HG03280 (cell line): ENCODE measurements around the gene DNAJC18.
"Not testable (repeated sequence)": the region's sequence is repeated elsewhere in the genome, so short reads cannot be mapped to it uniquely, and the experiment has no call there.

Experiments
- ATAC-seq: cut with Tn5 transposase; IDR thresholded peaks from one replicate; pipeline ENCODE4 v1.9.1; 2021; ENCODE audit warnings: mild to moderate bottlenecking, moderate library complexity; ENCODE audit not compliant: unreplicated experiment

Gene DNAJC18

DNA sequence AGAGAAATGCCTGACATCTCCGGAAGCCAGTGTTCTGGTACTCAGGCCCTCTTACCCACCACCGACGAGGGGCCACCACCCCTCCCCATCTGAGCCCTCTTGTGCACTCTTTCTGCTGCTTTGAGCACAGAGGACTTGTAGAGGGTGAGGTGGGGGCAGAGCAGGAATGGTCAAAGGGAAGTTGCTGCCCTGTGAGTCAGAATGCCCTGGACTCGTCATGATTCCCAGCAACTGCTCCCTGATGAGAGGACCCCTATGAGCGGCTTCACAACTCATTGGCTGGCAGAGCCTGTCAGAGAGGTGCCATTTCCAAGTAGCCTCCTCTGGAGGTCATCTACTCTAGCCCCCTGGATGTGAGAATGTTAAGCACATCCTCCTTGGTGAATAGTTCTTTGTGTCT, 22.4 kb upstream of the DNAJC18 start:
- no peak for ATAC-seq

DNA sequence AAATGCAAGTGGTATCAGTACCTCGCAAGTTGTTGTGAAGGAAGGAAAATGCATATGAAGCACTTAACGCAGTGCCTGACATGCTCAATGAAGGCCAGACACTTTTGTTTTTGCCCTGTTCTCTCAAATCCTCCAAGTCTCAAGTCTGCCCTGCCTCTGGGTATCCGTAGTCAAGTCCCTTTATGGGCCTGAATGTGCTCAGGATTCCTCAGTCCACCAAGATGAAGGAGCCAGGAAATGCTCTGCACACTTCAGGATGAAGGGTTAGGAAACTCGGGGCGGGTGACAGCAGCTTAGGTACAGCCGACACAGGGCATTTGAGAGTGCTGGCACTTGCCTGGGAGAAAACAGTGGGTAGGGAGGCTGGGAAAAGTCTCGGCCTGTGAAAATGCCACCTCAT, 21.9 kb upstream of the DNAJC18 start:
- no peak for ATAC-seq

DNA sequence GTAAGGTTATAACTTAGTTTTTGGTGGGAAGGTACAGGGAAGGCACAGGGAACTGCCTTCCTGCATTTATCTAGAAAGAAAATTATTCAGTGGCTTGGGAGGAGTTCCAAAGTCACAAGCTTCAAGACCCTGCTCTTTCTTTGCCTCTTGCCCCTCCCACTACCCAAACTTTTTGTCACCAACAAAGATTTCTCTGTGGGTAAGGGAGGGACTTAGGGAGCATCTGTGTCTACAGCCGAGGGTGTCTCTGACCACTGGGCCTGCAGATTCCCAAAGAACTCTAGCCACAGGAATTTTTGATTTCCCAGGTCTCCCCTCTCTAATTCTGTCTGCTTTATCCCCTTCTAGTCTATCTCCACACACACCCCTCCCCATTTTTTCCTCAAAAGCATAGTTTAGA, 21.1 kb upstream of the DNAJC18 start:
- no peak for ATAC-seq

DNA sequence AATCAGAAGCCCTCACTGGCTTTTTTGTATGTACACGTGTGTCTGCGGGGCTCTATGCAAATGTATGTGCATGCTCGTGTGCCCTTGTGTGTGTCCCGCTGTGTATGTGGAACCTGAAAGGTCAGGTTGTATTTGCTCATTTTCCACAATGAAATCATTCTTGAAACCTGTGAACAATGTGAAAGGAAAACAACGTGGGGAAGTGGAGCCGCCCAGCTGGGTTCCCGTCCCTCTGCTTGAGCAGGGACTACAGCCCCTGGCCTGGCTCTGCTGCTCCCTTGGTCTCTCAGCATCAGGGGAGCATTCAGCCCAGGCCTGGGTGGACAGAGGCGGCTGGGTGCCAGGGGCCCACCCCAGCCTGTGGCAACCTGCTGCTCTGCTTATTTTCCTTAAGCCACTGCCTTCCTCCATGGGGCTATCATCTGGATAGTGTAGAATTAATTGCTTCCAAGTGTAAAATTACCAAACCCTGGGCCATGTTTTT, 20.2 kb upstream of the DNAJC18 start:
- peak; percentile 44 for ATAC-seq

DNA sequence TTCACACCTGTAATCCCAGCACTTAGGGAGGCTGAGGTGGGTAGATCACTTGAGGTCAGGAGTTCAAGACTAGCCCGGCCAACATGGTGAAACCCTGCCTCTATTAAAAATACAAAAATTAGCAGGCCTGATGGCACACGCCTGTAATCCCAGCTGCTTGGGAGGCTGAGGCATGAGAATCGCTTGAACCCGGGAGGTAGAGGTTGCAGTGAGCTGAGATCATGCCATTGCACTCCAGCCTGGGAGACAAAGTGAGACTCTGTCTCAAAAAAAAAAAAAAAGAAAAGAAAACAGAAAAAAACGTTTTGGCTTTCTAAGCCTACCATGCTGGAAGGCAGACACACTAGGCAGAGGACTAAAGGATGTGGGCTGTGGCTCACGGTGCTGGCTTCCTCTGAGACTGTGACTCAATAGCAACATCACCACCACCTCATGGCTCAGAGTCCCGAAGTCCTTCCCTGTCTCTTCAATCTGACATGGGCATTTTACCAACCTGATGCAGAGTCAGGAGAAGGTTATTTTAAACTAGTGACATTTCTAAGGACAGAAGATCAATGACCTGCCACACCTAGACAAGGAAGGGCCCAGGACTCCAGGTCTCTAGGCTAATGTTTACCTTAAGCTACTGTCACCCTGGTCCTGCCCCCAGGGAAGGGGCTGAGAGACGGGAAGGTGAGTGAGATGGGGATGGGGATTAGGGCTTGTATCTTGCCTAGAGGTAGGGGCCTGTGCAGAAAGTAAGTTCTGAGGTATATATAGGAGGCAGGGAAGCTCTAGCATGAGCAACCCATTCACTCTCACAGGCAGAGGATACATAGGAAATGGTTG, 19.5 kb upstream of the DNAJC18 start:
- peak; percentile 52 for ATAC-seq

DNA sequence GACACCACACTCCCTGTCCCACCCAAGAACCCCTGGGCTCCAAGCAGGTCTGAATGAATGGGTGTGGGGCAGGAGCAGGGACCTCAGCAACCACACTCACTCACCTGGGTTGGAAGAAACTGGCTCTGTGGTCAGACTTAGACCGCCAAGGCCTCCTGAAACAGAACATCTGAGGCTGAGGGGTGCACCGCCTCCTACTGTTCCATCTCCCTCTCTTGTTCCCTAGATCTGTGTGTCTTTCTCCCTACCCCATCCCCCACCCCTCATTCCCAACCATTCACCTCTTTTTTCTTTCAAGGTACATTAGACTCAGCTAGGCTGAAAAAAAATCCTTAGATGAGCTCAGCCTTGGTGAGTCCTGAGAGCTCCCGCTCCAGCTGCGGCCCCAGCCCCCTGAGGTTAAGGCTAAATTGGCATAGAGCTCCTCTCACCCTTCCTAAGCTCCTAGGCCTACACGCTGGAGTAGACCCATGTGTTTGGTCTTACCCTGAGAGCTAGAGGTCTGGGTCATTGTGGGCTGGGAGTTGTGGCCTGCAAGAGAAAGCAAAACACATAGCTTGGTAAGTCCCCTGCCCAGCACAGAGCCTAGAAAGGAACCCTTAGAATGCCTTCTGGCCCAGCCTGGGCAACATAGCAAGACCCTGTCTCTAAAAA, 18.5 kb upstream of the DNAJC18 start:
- ATAC-seq = no peak

DNA sequence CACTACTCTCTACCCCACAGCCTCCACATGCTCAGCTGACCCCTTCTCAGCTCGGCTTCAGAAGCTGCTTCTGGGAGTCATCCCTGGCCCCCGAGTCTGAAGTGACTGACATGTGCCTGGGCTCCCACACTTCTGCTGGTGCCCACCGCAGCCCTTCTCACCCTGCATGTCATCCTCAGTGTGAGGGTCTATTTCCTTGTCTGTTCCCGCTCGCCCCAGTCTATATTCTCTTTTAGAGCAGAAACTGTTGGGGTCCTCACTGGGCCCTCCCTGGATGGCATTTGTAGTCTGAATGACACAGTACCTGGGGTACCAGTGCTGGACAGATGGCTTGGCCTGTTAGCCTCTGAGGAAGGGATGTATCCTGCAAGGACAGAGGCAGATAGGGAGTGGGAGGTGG, 17.9 kb upstream of the DNAJC18 start:
- ATAC-seq = no peak

DNA sequence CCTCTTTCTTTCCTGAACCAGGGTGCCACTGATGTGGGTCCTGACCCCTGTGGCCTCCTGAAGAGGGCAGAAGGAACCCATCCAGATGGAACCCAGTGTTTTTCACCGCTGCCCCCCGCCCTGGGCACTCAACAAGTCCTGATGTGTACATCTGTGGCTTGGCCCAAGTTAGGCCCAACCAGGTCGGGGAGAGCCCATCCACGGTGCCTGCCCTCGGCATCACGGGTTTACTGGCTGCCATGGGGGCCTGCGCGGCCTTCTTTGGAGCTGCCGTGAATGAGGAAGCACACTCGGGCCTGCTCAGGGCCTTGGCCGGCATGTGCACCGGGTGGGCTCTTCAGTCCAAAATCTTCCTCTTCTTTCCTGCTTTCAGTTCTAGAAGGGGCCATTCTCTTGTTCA, 17.5 kb upstream of the DNAJC18 start:
- no peak for ATAC-seq

DNA sequence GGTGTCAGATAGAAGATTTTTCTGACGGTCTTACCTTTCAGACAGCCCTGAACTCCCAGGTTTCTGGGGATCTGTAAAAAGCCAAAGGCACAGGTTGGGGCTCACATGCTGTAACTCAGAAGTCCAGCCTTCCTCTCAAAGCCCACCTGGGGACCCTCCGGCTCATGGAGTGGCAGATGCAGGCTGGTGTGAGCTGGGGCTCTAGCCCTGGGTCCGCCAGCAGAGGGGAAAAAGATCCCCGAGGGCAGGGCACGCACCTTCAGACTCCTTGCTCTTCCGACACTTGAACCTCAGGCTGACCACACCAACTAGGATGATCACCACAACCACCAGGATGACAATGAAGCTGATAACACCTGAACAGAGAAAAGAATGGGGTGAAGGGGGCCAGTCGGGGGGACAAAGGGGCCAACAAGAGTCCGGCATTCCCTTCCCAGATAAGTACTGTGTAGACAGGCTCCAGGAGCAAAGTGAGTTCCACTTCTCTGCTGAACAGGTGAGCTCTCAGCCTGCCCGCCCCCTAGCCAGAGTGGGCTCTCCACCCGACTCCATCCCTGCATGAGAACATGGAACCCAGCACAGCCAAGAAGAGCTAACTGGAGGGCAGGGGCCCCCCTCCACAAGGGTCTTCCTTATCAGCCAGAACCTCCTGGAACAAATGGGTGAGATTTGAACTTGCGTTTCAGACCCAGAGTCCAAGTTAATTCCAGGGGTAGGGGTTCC, 15.4 kb upstream of the DNAJC18 start:
- ATAC-seq = no peak

DNA sequence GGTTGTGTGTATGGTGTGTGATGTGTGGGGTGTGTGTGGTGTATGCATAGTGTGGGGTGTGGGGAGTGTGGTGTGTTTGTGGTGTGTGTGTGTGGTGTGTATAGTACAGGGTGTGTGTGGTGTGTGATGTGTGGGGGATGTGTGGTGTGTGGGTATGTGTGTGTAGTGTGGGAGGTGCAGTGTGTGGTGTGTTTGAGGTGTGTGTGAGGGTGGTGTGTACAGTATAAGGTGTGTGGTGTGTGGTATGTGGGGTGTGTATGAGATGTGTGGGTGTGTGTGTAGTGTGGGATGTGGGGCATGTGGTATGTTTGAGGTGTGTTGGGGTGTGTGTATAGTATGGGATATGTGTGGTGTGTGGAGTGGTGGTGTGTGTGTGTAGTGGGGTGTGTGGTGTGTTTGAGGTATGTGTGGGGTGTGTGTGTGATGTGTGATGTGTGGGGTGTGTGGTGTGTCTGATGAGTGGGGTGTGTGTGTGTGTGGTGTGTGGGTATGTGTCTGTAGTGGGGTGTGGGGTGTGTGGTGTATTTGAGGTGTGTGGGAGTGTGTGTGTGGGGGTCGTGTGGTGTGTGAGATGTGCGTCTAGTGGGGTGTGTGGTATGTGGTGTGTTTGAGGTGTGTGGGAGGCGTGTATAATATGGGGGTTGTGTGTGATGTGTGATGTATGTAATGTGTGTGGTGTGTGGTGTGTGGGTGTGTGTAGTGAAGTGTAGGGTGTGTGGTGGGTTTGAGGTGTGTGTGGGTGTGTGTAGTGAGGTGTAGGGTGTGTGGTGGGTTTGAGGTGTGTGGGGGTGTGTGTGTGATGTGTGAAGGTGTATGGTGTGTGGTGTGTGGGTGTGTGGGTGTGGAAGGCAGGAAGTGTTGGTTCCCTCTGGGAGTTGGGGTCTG, 14.6 kb upstream of the DNAJC18 start:
- ATAC-seq = no peak

DNA sequence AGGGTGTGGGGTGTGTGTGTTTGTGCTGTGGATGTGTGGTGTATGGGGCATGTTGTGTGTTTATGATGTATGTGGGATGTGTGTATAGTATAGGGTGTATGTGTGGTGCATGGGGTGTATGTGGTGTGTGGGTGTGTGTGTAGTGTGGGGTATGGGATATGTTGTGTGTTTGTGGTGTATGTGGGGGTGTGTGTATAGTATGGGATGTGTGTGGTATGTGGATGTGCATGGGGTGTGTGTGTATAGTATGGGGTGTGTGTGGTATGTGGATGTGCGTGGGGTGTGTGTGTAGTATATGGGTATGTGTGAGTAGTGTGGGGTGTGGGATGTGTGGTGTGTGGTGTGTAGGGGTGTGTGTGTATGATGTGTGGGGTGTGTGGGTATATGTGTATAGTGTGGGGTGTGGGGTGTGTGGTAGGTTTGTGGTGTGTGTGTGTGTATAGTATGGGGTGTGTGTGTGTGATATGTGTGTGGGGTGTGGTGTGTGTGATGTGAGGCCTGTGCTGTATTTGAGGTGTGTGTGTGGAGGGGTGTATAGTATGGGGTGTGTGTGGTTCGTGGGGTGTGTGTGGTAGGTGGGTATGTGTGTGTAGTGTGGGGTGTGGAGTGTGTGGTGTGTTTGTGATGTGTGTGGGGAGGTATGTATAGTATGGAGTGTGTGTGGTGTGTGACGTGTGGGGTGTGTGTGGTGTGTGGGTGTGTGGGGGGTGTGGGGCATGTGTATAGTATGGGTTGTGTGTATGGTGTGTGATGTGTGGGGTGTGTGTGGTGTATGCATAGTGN, 12.7 kb upstream of the DNAJC18 start:
- ATAC-seq = no peak

DNA sequence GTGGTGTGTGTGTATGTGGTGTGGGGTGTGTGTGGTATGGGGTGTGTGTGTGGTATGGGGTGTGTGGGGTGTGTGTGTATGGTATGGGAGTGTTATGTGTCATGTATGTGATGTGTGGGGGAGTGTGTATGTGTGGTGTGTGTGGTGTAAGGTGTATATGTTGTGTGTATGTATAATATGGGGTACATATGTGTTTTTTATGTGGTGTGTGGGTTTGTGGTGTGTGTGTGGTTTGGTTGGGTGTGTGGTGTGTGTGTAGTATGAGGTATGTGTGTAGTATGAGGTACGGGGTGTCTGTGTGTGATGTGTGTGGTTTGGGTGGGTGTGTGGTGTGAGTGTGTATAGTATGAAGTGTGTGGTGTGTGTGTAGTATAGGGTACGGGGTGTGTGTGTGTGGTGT, 11.9 kb upstream of the DNAJC18 start:
- ATAC-seq = no peak

DNA sequence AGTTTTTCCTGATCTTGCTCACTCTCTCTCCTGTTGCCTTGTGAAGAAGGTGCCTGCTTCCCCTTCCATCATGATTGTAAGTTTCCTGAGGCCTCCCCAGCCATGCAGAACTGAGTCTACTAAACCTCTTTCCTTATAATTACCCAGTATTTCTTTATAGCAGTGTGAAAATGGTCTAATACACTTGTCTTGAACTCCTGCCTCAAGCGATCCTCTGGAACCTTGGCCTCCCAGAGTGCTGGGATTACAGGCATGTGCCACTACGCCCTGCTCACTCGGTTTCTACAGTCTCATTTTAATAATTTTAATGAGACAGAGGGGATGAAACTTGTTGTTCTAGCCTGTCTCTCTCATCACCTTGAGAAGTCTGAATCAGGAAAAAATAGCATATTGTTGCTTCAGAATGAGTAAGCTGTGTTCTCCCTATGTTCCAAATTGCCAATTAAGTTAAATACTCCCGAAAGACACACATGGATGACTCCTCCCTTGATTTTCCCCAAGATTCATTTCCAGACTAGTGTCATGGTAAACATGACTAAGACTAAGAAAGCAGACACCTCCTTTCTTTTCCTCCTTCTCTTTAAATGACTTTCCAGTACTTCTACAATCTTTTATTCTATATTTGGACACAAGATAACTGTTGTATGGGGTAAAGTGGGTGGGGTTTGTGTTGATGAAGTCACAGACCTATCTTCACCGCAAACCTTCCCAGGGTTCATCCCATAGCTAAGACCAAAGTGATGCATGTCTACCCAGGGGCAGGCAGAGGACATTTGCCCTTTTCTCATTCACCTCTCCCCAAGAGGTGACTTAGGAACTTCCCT, 7.8 kb upstream of the DNAJC18 start:
- ATAC-seq = peak; percentile 49

DNA sequence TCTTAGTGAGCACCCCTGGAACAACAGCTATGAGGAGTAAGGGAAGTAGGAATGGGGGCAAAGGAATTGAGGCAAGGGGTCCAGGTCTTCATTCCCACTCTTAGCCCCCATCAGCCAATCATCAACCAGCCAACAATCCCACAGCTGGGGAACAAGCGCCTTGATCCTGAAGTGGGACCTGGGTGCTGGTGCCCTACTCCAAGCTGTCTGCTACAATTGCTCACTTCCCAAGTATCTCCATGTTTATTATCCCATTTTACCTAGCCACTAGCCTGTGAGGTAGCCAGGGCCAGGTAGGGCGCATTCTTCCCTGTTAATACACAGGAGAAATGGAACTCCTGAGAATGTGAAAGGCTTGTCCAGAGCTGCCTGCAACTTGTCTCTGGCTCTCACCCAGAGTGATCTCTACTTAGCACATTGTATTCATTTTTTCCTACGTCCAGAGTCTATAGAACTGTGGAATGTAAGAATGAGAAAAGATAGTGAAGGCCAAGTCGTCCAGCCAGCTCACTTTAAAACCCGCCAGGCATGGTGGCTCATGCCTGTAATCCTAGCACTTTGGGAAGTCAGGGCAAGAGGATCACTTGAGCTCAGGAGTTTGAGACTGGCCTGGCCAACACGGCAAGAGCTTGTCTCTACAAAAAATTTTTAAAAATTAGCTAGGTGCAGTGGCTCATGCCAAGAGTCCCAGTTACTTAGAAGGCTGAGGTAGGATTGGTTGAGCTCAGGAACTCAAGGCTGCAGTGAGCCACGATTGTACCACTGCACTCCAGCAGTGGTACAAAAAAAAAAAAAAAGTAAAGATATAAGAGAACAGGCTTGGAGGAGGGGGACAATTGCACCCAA, 6.2 kb upstream of the DNAJC18 start:
- no peak for ATAC-seq

DNA sequence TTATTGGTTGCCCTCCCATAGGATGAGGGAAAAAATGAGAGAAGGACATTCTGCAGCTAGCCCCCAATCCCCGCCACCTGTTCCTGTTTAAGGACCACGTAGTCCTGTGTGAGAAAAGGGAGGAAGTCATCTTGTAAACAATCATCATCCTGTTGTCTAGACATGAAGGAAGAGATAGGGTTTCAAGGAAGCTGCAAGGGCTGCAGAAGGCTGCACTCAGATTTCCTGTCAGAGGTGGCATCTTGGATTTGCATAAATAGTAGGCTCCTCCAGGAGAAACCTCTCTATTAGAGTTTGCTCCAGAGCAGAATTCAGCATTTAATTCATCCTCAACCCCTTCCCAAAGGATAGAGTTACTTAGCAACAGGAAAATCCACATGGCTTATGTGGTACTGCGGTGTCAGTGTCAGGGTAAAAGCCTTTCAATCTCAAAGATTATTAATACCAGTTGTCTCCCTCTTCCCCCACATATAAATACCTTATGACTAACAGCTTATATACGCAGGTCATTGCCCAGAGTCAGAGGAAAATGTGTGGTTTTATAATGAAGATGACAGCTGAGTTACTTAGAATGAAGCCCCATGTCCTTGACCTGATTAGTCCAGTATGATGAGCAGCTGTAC, 4.6 kb upstream of the DNAJC18 start:
- no peak for ATAC-seq

DNA sequence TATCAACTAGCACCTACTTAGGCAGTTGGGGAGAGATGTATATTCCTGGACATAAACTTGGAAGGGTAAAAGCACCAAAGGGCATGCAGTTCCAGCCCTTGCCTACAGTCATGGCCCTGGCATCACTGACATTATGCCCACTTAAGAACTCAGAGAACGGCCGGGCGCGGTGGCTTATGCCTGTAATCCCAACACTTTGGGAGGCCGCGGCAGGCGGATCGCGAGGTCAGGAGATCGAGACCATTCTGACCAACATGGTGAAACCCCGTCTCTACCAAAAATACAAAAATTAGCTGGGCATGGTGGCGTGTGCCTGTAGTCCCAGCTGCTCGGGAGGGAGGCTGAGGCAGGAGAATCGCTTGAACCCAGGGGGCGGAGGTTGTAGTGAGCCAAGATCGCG, 1.1 kb upstream of the DNAJC18 start:
- ATAC-seq = not testable (repeated sequence)

DNA sequence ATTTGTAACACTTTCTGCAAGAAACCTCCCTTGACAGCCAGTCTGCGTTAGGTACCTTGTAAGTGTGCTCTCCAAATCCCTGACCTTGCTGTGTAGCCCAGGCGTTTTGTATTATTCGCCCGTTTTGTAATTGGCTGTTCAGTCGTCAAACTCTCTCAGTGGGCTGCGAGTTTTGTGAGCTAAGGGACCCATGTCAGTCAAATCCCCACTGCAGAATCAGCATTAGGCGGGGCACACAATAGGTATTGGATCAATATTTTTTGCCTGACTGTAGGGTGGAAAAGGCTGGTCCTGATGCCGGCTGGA, 665 bp downstream of the DNAJC18 start:
- no peak for ATAC-seq

DNA sequence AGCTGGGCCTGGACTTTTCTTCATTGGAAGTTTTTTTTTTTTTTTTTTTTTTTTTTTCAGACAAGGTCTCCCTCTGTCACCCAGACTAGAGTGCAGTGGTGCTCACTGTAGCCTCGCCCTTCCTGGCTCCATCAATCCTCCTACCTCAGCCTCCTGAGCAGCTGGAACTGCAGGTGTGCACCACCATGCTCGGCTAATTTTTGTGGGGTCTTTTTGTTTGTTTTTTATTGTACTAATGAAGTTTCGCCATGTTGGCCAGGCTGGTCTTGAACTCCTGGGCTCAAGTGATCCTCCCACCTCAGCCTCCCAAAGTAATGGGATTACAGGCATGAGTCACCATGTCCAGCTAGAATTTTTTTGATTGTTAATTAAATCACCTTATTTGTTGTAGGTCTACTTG, 3.6 kb downstream of the DNAJC18 start:
- no peak for ATAC-seq
